B cell (primary cell): Measurements from ENCODE around the gene PANK3.

Experiments
- EZH2 ChIP-seq: IDR thresholded peaks from 2 replicates; pipeline ENCODE4 v1.6.1; 2012; ENCODE audit warnings: borderline replicate concordance, low read depth, mild to moderate bottlenecking, moderate library complexity, low read length; ENCODE audit not compliant: insufficient read depth, poor library complexity, severe bottlenecking
- TF ChIP-seq, protein P1 (sequence below): fragments of 200-600 bp; IDR thresholded peaks from one replicate; pipeline ENCODE4 v1.8.0; 2022; ENCODE audit warnings: antibody characterized with exemption, mild to moderate bottlenecking

GRCh38 chr5:168603746-168604145 is 24.6 kb upstream of the PANK3 start:
- no peak for TF ChIP-seq EZH2
- TF ChIP-seq, protein P1, sequence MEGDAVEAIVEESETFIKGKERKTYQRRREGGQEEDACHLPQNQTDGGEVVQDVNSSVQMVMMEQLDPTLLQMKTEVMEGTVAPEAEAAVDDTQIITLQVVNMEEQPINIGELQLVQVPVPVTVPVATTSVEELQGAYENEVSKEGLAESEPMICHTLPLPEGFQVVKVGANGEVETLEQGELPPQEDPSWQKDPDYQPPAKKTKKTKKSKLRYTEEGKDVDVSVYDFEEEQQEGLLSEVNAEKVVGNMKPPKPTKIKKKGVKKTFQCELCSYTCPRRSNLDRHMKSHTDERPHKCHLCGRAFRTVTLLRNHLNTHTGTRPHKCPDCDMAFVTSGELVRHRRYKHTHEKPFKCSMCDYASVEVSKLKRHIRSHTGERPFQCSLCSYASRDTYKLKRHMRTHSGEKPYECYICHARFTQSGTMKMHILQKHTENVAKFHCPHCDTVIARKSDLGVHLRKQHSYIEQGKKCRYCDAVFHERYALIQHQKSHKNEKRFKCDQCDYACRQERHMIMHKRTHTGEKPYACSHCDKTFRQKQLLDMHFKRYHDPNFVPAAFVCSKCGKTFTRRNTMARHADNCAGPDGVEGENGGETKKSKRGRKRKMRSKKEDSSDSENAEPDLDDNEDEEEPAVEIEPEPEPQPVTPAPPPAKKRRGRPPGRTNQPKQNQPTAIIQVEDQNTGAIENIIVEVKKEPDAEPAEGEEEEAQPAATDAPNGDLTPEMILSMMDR: no peak
